ENCODE results near the gene RTN4RL1.

The RTN4RL1 gene

GRCh38 chr17:2044263-2044894 lies 19.2 kb upstream of the RTN4RL1 start:
- no peak for DNase-seq

- peak; percentile 79 for DNase-seq
Measured at GRCh38 chr17:2043785-2044184, 18.7 kb upstream of the RTN4RL1 start.

- no peak for DNase-seq
Measured at GRCh38 chr17:2042933-2043332, 17.8 kb upstream of the RTN4RL1 start.

GRCh38 chr17:2042390-2042847 lies 17.3 kb upstream of the RTN4RL1 start:
- peak; percentile 54 for DNase-seq

GRCh38 chr17:2041561-2042389 lies 16.6 kb upstream of the RTN4RL1 start, which contains the start of gene OVCA2:
OVCA2 (plus strand) TSS chr17:2042022; CDS start chr17:2042048, 26 bp downstream.
- DNase-seq, result peak; percentile 93

GRCh38 chr17:2040942-2041560 lies 15.9 kb upstream of the RTN4RL1 start:
- no peak for DNase-seq

GRCh38 chr17:2040219-2040827 lies 15.2 kb upstream of the RTN4RL1 start:
- no peak for DNase-seq

- DNase-seq, result no peak
Measured at GRCh38 chr17:2037155-2037554, 12.0 kb upstream of the RTN4RL1 start.

- no peak for DNase-seq
Measured at GRCh38 chr17:2035541-2036488, 10.7 kb upstream of the RTN4RL1 start.

GRCh38 chr17:2034806-2035540 lies 9.8 kb upstream of the RTN4RL1 start:
- peak; percentile 91 for DNase-seq

GRCh38 chr17:2034157-2034556 lies 9.0 kb upstream of the RTN4RL1 start:
- DNase-seq, result peak; percentile 60

GRCh38 chr17:2033153-2033552 lies 8.0 kb upstream of the RTN4RL1 start:
- no peak for DNase-seq

- DNase-seq, result no peak
Measured at GRCh38 chr17:2030779-2031163, 5.6 kb upstream of the RTN4RL1 start.

GRCh38 chr17:2029911-2030778 lies 5.0 kb upstream of the RTN4RL1 start, which contains the start of gene DPH1:
DPH1 (plus strand) TSS chr17:2030153; CDS start chr17:2030170, 17 bp downstream.
- DNase-seq, result peak; percentile 93

- no peak for DNase-seq
Measured at GRCh38 chr17:2028737-2029136, 3.6 kb upstream of the RTN4RL1 start.

GRCh38 chr17:2028234-2028614 lies 3.1 kb upstream of the RTN4RL1 start:
- DNase-seq, result no peak

- DNase-seq, result no peak
Measured at GRCh38 chr17:2027528-2028233, 2.5 kb upstream of the RTN4RL1 start.

- peak; percentile 61 for DNase-seq
Measured at GRCh38 chr17:2025622-2026309, 632 bp upstream of the RTN4RL1 start.
